Endodermal cell (in vitro differentiated cells): ENCODE measurements around the gene BRF1. TPM values are rescaled to one million over a fixed set of nuclear protein-coding genes. Genes with fewer than 3 reads are reported as not detected.

Source experiments
- DNase-seq: peaks from one replicate; pipeline ENCODE4 v3.0.0-alpha.2; 2017
- H3K27ac ChIP-seq: 2 replicates; pipeline ENCODE4 v1.5.1; 2013; ENCODE audit warnings: mild to moderate bottlenecking, low read depth, low read length, moderate library complexity
- H3K27me3 ChIP-seq: 2 replicates; pipeline ENCODE4 v1.6.1; 2013; ENCODE audit warnings: mild to moderate bottlenecking, low read length, moderate library complexity; ENCODE audit not compliant: insufficient read depth, control insufficient read depth, poor library complexity, severe bottlenecking
- H3K36me3 ChIP-seq: 2 replicates; pipeline ENCODE4 v1.7.0; 2013; ENCODE audit warnings: mild to moderate bottlenecking, low read length, moderate library complexity; ENCODE audit not compliant: control insufficient read depth, insufficient read depth
- H3K4me1 ChIP-seq: one replicate; pipeline ENCODE4 v1.7.0; 2013; ENCODE audit warnings: low read length; ENCODE audit not compliant: control insufficient read depth, insufficient read depth
- H3K4me3 ChIP-seq: 2 replicates; pipeline ENCODE4 v1.5.1; 2013; ENCODE audit warnings: mild to moderate bottlenecking, low read length, moderate library complexity
- H3K9ac ChIP-seq: 2 replicates; pipeline ENCODE4 v1.6.1; 2013; ENCODE audit warnings: mild to moderate bottlenecking, low read length, moderate library complexity; ENCODE audit not compliant: poor library complexity, severe bottlenecking; ENCODE audit errors: extremely low read depth
- H3K9me3 ChIP-seq: 2 replicates; pipeline ENCODE4 v1.6.1; 2013; ENCODE audit warnings: mild to moderate bottlenecking, low read length, moderate library complexity; ENCODE audit not compliant: control insufficient read depth
- H3K27ac Mint-ChIP-seq: 2 replicates; pipeline ENCODE4 v1.8.0; 2020; ENCODE audit warnings: mixed read lengths
- H3K27me3 Mint-ChIP-seq: 2 replicates; pipeline ENCODE4 v1.8.0; 2021; ENCODE audit warnings: mild to moderate bottlenecking, mixed read lengths; ENCODE audit not compliant: insufficient read depth
- H3K36me3 Mint-ChIP-seq: 2 replicates; pipeline ENCODE4 v1.8.0; 2020; ENCODE audit warnings: low read depth, mixed read lengths
- H3K4me1 Mint-ChIP-seq: 2 replicates; pipeline ENCODE4 v1.8.0; 2020; ENCODE audit warnings: mixed read lengths
- H3K4me3 Mint-ChIP-seq: 2 replicates; pipeline ENCODE4 v1.8.0; 2020; ENCODE audit warnings: mild to moderate bottlenecking, moderate library complexity, mixed read lengths
- H3K9me3 Mint-ChIP-seq: 2 replicates; pipeline ENCODE4 v1.8.0; 2020; ENCODE audit warnings: mild to moderate bottlenecking, mixed read lengths
- WGBS, 2 experiments: methylation state at CpG; one replicate each; pipeline versions ENCODE4 v1.1.5 to v1.1.7; 2013; ENCODE audit warnings: missing lambda C conversion rate in 2 of 2, mixed read lengths in 1 of 2; ENCODE audit not compliant: insufficient coverage in 1 of 2, insufficient read length in 1 of 2; 5-methylcytosine and 5-hydroxymethylcytosine counted together
- total RNA-seq, 2 donors: library from RNA; stranded (reverse); fragmentation: NEBNext Ultra II Directional in 1 of 2; extraction: Animal tissue kit (Norgen Biotek cat#: 25700) in 1 of 2; gene quantifications; 2 replicates in 1 of 2; 3 replicates in 1 of 2; pipeline ENCODE4 v1.2.1, GENCODE V29; 2021
- TF ChIP-seq, protein P1 (sequence below): fragments of 200-600 bp; sonication (generic); conservative IDR thresholded peaks from 2 replicates; pipeline ENCODE4 v1.5.0; 2021; ENCODE audit warnings: antibody characterized with exemption, mild to moderate bottlenecking

The BRF1 gene
- total RNA-seq, 2 donors from 2014 or later, result 37.0 to 44.5 TPM

DNA sequence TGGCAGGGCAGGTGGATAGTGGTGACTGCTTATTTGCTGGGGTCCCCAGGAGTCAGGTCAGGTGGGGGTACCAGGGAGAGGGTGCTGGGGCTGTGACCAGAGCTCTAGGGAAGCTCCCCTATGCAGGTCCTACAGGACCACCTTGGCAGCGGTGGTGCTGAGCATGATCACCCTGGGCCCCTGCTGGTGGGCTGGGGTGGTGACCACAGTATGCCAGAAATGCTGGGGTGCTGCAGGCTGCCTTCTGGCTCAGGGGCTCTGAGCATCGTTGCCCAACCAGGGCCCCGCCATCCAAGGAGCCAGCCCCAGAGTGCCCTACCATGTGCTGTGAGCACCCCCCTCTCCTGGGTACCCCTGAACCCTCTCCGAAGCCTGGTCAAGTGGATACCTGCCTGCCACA lies 102.2 kb downstream of the BRF1 start:
- peak; percentile 63 for DNase-seq
- WGBS, 2 experiments, result 91 to 100% methylated on average over 2 to 4 of the region's 4 CpGs
- Histone ChIP-seq H3K36me3 (no peaks in the 10 kb centered on the region), H3K9me3 (no peaks in the 10 kb centered on the region), H3K27ac (no peak overlapping the region), H3K27me3 (no peaks in the 10 kb centered on the region), H3K4me3 (no peak overlapping the region), H3K4me1 (peaks cover 10% of the 10 kb centered on the region), H3K9ac (no peak overlapping the region)
- H3K27me3 Mint-ChIP-seq, result peaks cover 23% of the 10 kb centered on the region
- H3K9me3 Mint-ChIP-seq, result no peaks in the 10 kb centered on the region
- peaks cover 7% of the 10 kb centered on the region for H3K4me1 Mint-ChIP-seq
- TF ChIP-seq, protein P1, sequence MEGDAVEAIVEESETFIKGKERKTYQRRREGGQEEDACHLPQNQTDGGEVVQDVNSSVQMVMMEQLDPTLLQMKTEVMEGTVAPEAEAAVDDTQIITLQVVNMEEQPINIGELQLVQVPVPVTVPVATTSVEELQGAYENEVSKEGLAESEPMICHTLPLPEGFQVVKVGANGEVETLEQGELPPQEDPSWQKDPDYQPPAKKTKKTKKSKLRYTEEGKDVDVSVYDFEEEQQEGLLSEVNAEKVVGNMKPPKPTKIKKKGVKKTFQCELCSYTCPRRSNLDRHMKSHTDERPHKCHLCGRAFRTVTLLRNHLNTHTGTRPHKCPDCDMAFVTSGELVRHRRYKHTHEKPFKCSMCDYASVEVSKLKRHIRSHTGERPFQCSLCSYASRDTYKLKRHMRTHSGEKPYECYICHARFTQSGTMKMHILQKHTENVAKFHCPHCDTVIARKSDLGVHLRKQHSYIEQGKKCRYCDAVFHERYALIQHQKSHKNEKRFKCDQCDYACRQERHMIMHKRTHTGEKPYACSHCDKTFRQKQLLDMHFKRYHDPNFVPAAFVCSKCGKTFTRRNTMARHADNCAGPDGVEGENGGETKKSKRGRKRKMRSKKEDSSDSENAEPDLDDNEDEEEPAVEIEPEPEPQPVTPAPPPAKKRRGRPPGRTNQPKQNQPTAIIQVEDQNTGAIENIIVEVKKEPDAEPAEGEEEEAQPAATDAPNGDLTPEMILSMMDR, result peak; percentile 66
- no peak overlapping the region for H3K4me3 Mint-ChIP-seq
- no peaks in the 10 kb centered on the region for H3K36me3 Mint-ChIP-seq
- H3K27ac Mint-ChIP-seq, result no peak overlapping the region

- DNase-seq, result no peak
- Histone ChIP-seq H3K9me3 (no peaks in the 10 kb centered on the region), H3K4me1 (peaks cover 13% of the 10 kb centered on the region), H3K27me3 (no peaks in the 10 kb centered on the region), H3K9ac (no peak overlapping the region), H3K36me3 (no peaks in the 10 kb centered on the region), H3K4me3 (no peak overlapping the region), H3K27ac (peak overlapping the region; percentile 87)
- peaks cover 7% of the 10 kb centered on the region for H3K4me1 Mint-ChIP-seq
- peaks cover 23% of the 10 kb centered on the region for H3K27me3 Mint-ChIP-seq
- H3K9me3 Mint-ChIP-seq, result no peaks in the 10 kb centered on the region
- H3K36me3 Mint-ChIP-seq, result no peaks in the 10 kb centered on the region
- no peak overlapping the region for H3K4me3 Mint-ChIP-seq
- WGBS, 2 experiments, result 37 to 58% methylated on average over 8 to 15 of the region's 15 CpGs
- no peak overlapping the region for H3K27ac Mint-ChIP-seq
- TF ChIP-seq, protein P1, result no peak
Observed at GRCh38 chr14:105197211-105197641, 103.6 kb downstream of the BRF1 start.

DNA sequence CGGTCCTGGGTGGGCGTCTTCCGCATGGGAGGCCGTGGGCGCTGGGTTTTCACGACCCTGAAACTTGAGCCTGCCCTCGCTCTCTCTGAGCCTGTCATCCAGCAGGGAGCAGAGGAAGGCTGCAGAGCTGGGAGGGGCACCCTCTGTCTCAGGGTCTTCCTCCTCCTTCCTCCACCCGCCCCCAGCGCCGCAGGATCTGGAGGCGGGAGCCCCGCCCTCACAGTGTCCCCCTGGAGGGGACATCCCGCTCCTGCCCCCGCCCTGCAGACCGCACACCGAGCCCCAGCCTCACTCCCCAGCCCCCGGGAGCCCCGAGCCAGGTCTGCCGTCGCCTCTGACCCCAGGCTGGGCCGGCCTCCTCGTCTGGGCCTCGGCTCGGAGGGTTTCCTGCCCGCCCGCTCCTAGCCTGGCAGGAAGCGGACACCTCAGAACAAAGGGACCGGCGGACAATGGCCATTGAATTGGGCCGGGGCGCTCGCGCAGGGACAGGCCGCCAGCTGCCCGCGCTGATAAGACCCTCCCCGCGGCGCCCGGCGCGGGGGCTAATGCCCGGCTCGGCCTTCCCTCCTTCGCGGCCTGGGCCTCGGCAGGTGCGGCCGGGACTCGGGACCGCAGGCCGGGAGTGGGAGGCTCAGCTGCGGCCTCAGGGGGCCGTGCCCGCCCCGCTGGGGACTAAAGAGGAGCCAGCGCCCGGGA lies 104.4 kb downstream of the BRF1 start:
- Mint-ChIP-seq H3K4me3 (peak overlapping the region; percentile 36), H3K36me3 (no peaks in the 10 kb centered on the region), H3K4me1 (peaks cover 7% of the 10 kb centered on the region), H3K9me3 (no peaks in the 10 kb centered on the region), H3K27me3 (peaks cover 23% of the 10 kb centered on the region), H3K27ac (no peak overlapping the region)
- Histone ChIP-seq H3K4me3 (no peak overlapping the region), H3K27ac (peak overlapping the region; percentile 87), H3K36me3 (no peaks in the 10 kb centered on the region), H3K27me3 (no peaks in the 10 kb centered on the region), H3K4me1 (peaks cover 10% of the 10 kb centered on the region), H3K9me3 (no peaks in the 10 kb centered on the region), H3K9ac (peak overlapping the region; percentile 25)
- 7 to 8% methylated on average over 14 to 58 of the region's 58 CpGs for WGBS, 2 experiments
- peak; percentile 89 for DNase-seq
- TF ChIP-seq, protein P1, result no peak
